ENCODE measurements around the gene KCNQ4. TPM values are rescaled to one million over a fixed set of nuclear protein-coding genes. Genes with fewer than 3 reads are reported as not detected.

The KCNQ4 gene
- total RNA-seq, 3 donors from 2014 or later, result 0.32 to 1.3 (median 1.3) TPM

- Histone ChIP-seq H3K27me3 (no peaks in the 10 kb centered on the region), H3K36me3 (no peaks in the 10 kb centered on the region), H3K27ac (peak overlapping the region; percentile 42 to 69), H3K9me3 (peaks cover 0 to under 1% of the 10 kb centered on the region in 2 donors), H3K4me1 (peaks cover 0 to 4% of the 10 kb centered on the region in 2 donors), H3K4me3 (no peak overlapping the region)
- no peak for DNase-seq (ENCODE audit: low spot score in 2 of 2)
- TF ChIP-seq POLR2A (IDR thresholded peaks at IDR 0.05), result no peak
- TF ChIP-seq CTCF (IDR thresholded peaks at IDR 0.05), result no peak
- TF ChIP-seq POLR2AphosphoS5 (IDR thresholded peaks at IDR 0.05), result no peak
- intact Hi-C loops (cut with DNase I; ENCODE audit: low total_unique reads), result no loop called here
Measured at GRCh38 chr1:40740039-40740996, 43.3 kb upstream of the KCNQ4 start.

- H3K4me1 ChIP-seq, result peaks cover 0 to 4% of the 10 kb centered on the region in 2 donors
- H3K27ac ChIP-seq, result no peak overlapping the region
- no peaks in the 10 kb centered on the region for H3K36me3 ChIP-seq
- DNase-seq (ENCODE audit: low spot score in 2 of 2), result no peak
- no peaks in the 10 kb centered on the region for H3K27me3 ChIP-seq
- intact Hi-C loops (cut with DNase I; ENCODE audit: low total_unique reads), result no loop called here
- TF ChIP-seq POLR2AphosphoS5 (IDR thresholded peaks at IDR 0.05) (no peak), CTCF (IDR thresholded peaks at IDR 0.05) (no peak), POLR2A (IDR thresholded peaks at IDR 0.05) (no peak)
- no peaks in the 10 kb centered on the region for H3K9me3 ChIP-seq
- no peak overlapping the region for H3K4me3 ChIP-seq
Measured at GRCh38 chr1:40740997-40741736, 42.4 kb upstream of the KCNQ4 start.

- Histone ChIP-seq H3K36me3 (no peaks in the 10 kb centered on the region), H3K9me3 (no peaks in the 10 kb centered on the region), H3K4me3 (no peak overlapping the region), H3K27me3 (no peaks in the 10 kb centered on the region), H3K27ac (no peak overlapping the region), H3K4me1 (peaks cover 0 to 4% of the 10 kb centered on the region in 2 donors)
- DNase-seq (ENCODE audit: low spot score in 2 of 2), result no peak
- intact Hi-C loops (cut with DNase I; ENCODE audit: low total_unique reads), result no loop called here
- TF ChIP-seq POLR2A (IDR thresholded peaks at IDR 0.05) (no peak), POLR2AphosphoS5 (IDR thresholded peaks at IDR 0.05) (no peak), CTCF (IDR thresholded peaks at IDR 0.05) (no peak)
Measured at GRCh38 chr1:40742363-40743061, 41.1 kb upstream of the KCNQ4 start.

GRCh38 chr1:40743452-40743851, 40.1 kb upstream of the KCNQ4 start:
- TF ChIP-seq POLR2A (IDR thresholded peaks at IDR 0.05), result no peak
- no peak for TF ChIP-seq POLR2AphosphoS5 (IDR thresholded peaks at IDR 0.05)
- TF ChIP-seq CTCF (IDR thresholded peaks at IDR 0.05), result no peak
- no peaks in the 10 kb centered on the region for H3K9me3 ChIP-seq
- no peak overlapping the region for H3K4me3 ChIP-seq
- no peak for DNase-seq (ENCODE audit: low spot score in 2 of 2)
- no peaks in the 10 kb centered on the region for H3K36me3 ChIP-seq
- intact Hi-C loops (cut with DNase I; ENCODE audit: low total_unique reads), result no loop called here
- no peaks in the 10 kb centered on the region for H3K27me3 ChIP-seq
- no peak overlapping the region for H3K27ac ChIP-seq
- H3K4me1 ChIP-seq, result peaks cover 0 to 4% of the 10 kb centered on the region in 2 donors

All from breast epithelium (tissue), 4 donors.